ENCODE data around the gene CAMSAP1. TPM values are rescaled to one million over a fixed set of nuclear protein-coding genes. Genes with fewer than 3 reads are reported as not detected.

CAMSAP1 gene
- total and polyA plus RNA-seq, 2 donors from 2014 or later, result 3.3 to 38.6 TPM

DNA sequence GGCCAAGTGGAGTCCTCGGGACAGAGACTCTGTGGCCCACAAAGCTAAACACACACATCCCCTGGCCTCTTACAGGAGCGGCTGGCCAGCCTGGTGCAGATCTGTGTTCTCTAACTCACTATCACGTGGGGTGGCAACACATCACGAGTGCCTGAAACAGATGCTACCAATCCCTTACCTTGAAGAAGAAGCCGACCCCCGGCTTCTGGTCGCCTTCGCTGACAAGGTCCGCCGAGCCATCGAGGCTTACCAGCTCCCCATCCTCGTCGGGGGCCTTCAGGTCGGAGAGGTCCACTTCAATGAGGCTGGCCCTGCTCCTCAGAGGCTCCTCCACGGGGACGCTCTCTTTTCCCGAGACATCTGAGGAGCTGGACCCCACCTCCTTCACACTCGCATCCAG lies 86.7 kb downstream of the CAMSAP1 start:
- H3K9ac ChIP-seq (ENCODE audit: low read length in 3 of 3), result no peak overlapping the region
- no peak overlapping the region for H3K27ac ChIP-seq (ENCODE audit: low read depth in 2 of 2, low read length in 2 of 2)
- DNase-seq (no peak), FAIRE-seq (no peak)
- H3K4me1 ChIP-seq (ENCODE audit: control insufficient read depth in 2 of 3, insufficient read depth in 2 of 3, low read depth in 1 of 3, low read length in 3 of 3), result no peaks in the 10 kb centered on the region
- no peaks in the 10 kb centered on the region for H3K9me3 ChIP-seq (ENCODE audit: control insufficient read depth in 2 of 3, insufficient read depth in 1 of 3, low read length in 3 of 3)
- H3K4me3 ChIP-seq (ENCODE audit: low read length in 3 of 3), result no peak overlapping the region
- peaks cover 3 to 41% (median 29%) of the 10 kb centered on the region in 3 donors for H3K36me3 ChIP-seq (ENCODE audit: control insufficient read depth in 2 of 3, insufficient read depth in 3 of 3, low read length in 3 of 3)
- TF ChIP-seq, protein P1, sequence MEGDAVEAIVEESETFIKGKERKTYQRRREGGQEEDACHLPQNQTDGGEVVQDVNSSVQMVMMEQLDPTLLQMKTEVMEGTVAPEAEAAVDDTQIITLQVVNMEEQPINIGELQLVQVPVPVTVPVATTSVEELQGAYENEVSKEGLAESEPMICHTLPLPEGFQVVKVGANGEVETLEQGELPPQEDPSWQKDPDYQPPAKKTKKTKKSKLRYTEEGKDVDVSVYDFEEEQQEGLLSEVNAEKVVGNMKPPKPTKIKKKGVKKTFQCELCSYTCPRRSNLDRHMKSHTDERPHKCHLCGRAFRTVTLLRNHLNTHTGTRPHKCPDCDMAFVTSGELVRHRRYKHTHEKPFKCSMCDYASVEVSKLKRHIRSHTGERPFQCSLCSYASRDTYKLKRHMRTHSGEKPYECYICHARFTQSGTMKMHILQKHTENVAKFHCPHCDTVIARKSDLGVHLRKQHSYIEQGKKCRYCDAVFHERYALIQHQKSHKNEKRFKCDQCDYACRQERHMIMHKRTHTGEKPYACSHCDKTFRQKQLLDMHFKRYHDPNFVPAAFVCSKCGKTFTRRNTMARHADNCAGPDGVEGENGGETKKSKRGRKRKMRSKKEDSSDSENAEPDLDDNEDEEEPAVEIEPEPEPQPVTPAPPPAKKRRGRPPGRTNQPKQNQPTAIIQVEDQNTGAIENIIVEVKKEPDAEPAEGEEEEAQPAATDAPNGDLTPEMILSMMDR (IDR thresholded peaks at IDR 0.05; ENCODE audit: borderline replicate concordance, extremely low read depth, insufficient read depth), result no peak
- no peaks in the 10 kb centered on the region for H3K27me3 ChIP-seq (ENCODE audit: control insufficient read depth, insufficient read depth, low read length)
- intact Hi-C loops (cut with DNase I), result no loop called here

- no peaks in the 10 kb centered on the region for H3K27me3 ChIP-seq (ENCODE audit: control insufficient read depth, insufficient read depth, low read length)
- no peaks in the 10 kb centered on the region for H3K9me3 ChIP-seq (ENCODE audit: control insufficient read depth in 2 of 3, insufficient read depth in 1 of 3, low read length in 3 of 3)
- H3K36me3 ChIP-seq (ENCODE audit: control insufficient read depth in 2 of 3, insufficient read depth in 3 of 3, low read length in 3 of 3), result peaks cover 3 to 43% (median 30%) of the 10 kb centered on the region in 3 donors
- no peak overlapping the region for H3K9ac ChIP-seq (ENCODE audit: low read length in 3 of 3)
- no peak for FAIRE-seq
- no peak overlapping the region for H3K27ac ChIP-seq (ENCODE audit: low read depth in 2 of 2, low read length in 2 of 2)
- TF ChIP-seq, protein P1 (IDR thresholded peaks at IDR 0.05; ENCODE audit: borderline replicate concordance, extremely low read depth, insufficient read depth), result no peak
- intact Hi-C loops (cut with DNase I), result no loop called here
- no peaks in the 10 kb centered on the region for H3K4me1 ChIP-seq (ENCODE audit: control insufficient read depth in 2 of 3, insufficient read depth in 2 of 3, low read depth in 1 of 3, low read length in 3 of 3)
- H3K4me3 ChIP-seq (ENCODE audit: low read length in 3 of 3), result no peak overlapping the region
- DNase-seq, result no peak
Measured at GRCh38 chr9:135819905-135820304, 87.4 kb downstream of the CAMSAP1 start.

DNA sequence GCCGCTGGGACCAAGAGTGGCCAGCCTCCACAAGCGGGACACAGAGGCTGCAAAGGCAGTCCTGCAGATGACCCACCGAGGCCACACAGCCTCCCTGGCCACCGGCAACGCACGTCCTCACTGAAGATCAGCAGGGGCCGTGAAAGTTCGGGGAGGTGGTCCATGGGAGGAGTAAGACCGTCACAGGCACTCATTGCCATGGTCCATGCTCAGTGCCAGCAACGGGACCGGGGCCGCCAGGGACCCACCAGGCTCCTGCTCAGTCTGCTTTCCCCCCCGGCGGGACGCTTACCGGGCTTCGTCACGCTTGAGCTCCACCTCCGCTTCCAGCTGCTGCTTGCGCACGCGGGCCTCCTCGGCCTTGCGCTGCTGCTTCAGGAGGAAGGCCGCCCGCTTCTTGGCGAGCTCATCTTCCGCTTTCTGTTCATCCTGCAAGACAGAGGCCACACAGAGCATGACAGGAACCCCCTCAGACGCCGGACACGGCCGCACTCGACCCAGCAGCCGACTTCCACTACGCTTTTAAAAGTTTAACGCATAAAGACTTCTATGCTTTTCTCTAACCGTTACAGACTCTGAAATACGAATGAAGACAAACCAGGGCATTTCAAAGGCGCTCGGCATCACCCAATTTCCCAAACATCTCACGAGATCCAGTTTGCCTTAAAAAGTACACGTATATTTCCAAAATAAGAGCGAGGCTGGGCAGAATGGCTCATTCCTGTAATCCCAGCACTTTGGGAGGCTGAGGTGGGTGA lies 88.4 kb downstream of the CAMSAP1 start:
- Histone ChIP-seq H3K9me3 (ENCODE audit: control insufficient read depth in 2 of 3, insufficient read depth in 1 of 3, low read length in 3 of 3) (no peaks in the 10 kb centered on the region), H3K36me3 (ENCODE audit: control insufficient read depth in 2 of 3, insufficient read depth in 3 of 3, low read length in 3 of 3) (peaks cover under 1 to 43% (median 28%) of the 10 kb centered on the region in 3 donors), H3K4me3 (ENCODE audit: low read length in 3 of 3) (no peak overlapping the region), H3K27ac (ENCODE audit: low read depth in 2 of 2, low read length in 2 of 2) (no peak overlapping the region), H3K9ac (ENCODE audit: low read length in 3 of 3) (no peak overlapping the region), H3K27me3 (ENCODE audit: control insufficient read depth, insufficient read depth, low read length) (no peaks in the 10 kb centered on the region), H3K4me1 (ENCODE audit: control insufficient read depth in 2 of 3, insufficient read depth in 2 of 3, low read depth in 1 of 3, low read length in 3 of 3) (no peaks in the 10 kb centered on the region)
- TF ChIP-seq, protein P1 (IDR thresholded peaks at IDR 0.05; ENCODE audit: borderline replicate concordance, extremely low read depth, insufficient read depth), result no peak
- intact Hi-C loops (cut with DNase I), result no loop called here
- FAIRE-seq, result no peak
- DNase-seq, result peak in 1 of 5 donors; percentile 22
